Epithelial cell of proximal tubule (primary cell): ENCODE results near the gene ACAT2. TPM values are rescaled to one million over a fixed set of nuclear protein-coding genes. Genes with fewer than 3 reads are reported as not detected.
A peak's percentile ranks its signal among the peaks of the same experiment; 100 is the strongest.
"Not testable (repeated sequence)": the region's sequence is repeated elsewhere in the genome, so short reads cannot be mapped to it uniquely, and the experiment has no call there.

Source experiments
- DNase-seq: peaks from one replicate; pipeline ENCODE4 v3.0.0-alpha.2; 2011; ENCODE audit warnings: low read depth
- H3K4me3 ChIP-seq: 2 replicates; pipeline ENCODE4 v1.5.1; 2011; ENCODE audit warnings: low read depth, mild to moderate bottlenecking, low read length
- CTCF ChIP-seq: conservative IDR thresholded peaks from 2 replicates; pipeline ENCODE4 v1.5.1; 2012; ENCODE audit warnings: low read depth, mild to moderate bottlenecking, low read length
- total RNA-seq: library from RNA; depleted of rRNA; stranded (reverse); fragments of >200 nt; gene quantifications from 2 replicates; pipeline ENCODE4 v1.2.3, GENCODE V29; 2015

The ACAT2 gene
- total RNA-seq, 1 donor from 2014 or later = 38.3 TPM

DNA sequence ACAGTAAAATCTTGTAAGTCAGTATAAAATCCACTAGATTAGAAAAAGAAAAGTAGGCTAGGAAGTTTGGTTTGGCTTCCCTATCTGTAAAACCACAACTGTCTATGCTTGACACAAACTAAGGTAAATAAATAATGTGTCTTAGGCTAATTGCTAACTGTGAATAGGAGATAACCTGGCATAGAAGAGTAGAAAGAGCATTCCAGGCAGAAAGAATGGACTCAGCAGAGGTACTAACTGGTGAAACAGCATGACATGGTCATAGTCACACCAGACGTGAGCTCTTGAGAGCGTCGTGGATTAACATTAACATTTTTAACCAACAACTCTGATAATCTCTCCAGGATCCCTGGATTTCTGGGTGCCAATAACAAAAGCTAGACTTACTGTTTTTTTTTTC lies 43.2 kb upstream of the ACAT2 start:
- DNase-seq = no peak
- H3K4me3 ChIP-seq = no peak overlapping the region
- TF ChIP-seq CTCF = no peak

DNA sequence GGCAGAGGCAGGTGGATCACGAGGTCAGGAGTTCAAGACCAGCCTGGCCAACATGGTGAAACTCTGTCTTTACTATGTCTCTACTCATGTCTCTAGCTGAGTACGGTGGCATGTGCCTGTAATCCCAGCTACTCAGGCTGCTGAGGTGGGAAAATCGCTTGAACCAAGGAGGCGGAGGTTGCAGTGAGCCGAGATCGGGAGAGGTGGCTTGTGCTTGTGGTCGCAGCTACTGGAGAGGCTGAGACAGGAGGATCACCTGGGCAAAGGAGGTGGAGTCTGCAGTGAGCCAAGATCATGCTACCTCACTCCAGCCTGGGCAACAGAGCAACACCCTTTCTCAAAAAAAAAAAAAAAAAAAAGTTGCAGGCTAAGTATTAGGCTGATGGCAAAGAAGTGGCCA lies 42.6 kb upstream of the ACAT2 start:
- no peak for TF ChIP-seq CTCF
- no peak overlapping the region for H3K4me3 ChIP-seq
- DNase-seq = no peak

DNA sequence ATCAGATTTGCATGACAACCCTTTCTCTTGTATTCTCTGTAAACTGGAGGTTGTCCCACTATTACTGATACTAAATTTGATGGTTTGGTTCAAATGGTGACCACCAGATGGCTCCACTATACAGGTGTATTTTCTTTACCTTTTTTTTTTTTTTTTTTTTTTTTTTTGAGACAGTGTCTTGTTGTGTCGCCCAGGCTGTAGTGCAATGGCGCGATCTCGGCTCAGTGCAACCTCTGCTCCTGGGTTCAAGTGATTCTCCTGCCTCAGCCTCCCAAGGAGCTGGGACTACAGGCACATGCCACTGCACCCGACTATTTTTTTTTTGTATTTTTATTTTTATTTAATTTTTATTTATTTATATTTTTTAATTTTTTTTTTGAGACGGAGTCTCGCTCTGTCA lies 41.1 kb upstream of the ACAT2 start:
- TF ChIP-seq CTCF = peak; percentile 51
- H3K4me3 ChIP-seq = no peak overlapping the region
- no peak for DNase-seq

GRCh38 chr6:159721981-159722380 lies 39.9 kb upstream of the ACAT2 start:
- not testable (repeated sequence) for H3K4me3 ChIP-seq, DNase-seq

- H3K4me3 ChIP-seq = no peak overlapping the region
- DNase-seq = no peak
- no peak for TF ChIP-seq CTCF
Measured at GRCh38 chr6:159722655-159723054, 39.2 kb upstream of the ACAT2 start.

DNA sequence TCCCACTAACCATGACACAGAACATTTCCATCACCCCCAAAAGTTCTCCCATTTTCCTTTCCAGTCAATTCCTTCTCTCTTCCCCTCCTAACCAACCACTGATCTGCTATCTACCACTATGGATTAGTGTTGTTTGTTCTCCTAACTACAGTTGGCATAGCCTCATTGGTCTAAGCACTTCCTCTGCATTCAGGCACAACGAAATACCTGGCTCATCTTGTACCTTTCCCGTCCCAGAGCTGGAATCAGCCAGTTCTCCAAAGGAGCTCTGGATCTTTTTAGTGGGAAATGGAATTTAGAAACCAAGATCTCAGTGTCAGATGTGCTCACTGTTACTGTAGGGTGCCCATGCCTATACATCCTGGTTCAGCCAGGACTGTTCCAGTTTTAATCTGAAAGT lies 38.6 kb upstream of the ACAT2 start:
- no peak for TF ChIP-seq CTCF
- no peak overlapping the region for H3K4me3 ChIP-seq
- no peak for DNase-seq

DNA sequence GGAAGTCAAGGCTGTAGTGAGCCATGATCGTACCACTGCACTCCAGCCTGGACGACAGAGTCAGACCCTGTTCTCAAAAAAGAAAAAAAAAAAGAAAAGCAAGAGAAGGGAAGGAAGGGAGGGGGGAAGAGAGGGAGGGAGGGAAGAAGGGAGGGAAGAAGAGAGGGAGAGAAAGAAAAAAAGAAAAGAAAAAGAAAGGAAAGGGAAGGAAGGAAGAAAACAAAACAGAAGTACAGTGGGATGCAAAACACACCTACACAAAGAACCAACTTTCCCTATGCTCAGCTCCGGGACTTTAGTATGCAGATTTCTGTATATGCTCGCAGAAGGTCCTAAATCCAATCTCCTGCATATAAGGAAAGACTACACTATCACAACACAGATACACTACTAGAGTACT lies 37.1 kb upstream of the ACAT2 start:
- no peak overlapping the region for H3K4me3 ChIP-seq
- no peak for DNase-seq
- TF ChIP-seq CTCF = no peak

DNA sequence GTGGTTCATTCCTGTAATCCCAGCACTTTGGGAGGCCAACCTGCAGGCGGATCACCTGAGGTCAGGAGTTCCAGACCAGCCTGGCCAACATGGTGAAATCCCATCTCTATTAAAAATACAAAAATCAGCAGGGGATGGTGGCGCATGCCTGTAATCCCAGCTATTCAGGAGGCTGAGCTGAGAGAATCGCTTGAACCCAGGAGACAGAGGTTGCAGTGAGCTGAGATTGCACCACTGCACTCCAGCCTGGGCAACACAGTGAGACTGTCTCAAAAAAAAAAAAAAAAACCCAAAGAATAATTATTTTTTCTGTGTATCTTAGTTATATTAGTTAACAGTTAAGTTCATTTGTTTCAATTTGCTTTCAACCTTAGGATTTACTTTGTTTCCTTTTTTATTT lies 36.6 kb upstream of the ACAT2 start:
- peak overlapping the region; percentile 83 for H3K4me3 ChIP-seq
- DNase-seq = not testable (repeated sequence)
